ENCODE measurements around the gene PLEKHG3.

GRCh38 chr14:64717870-64718269 is 13.6 kb downstream of the PLEKHG3 start:
- TF ChIP-seq, protein P1, sequence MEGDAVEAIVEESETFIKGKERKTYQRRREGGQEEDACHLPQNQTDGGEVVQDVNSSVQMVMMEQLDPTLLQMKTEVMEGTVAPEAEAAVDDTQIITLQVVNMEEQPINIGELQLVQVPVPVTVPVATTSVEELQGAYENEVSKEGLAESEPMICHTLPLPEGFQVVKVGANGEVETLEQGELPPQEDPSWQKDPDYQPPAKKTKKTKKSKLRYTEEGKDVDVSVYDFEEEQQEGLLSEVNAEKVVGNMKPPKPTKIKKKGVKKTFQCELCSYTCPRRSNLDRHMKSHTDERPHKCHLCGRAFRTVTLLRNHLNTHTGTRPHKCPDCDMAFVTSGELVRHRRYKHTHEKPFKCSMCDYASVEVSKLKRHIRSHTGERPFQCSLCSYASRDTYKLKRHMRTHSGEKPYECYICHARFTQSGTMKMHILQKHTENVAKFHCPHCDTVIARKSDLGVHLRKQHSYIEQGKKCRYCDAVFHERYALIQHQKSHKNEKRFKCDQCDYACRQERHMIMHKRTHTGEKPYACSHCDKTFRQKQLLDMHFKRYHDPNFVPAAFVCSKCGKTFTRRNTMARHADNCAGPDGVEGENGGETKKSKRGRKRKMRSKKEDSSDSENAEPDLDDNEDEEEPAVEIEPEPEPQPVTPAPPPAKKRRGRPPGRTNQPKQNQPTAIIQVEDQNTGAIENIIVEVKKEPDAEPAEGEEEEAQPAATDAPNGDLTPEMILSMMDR (IDR thresholded peaks at IDR 0.05; ENCODE audit: low read depth, low read length, missing input control): no peak
- no peak for TF ChIP-seq FOXA1 (IDR thresholded peaks at IDR 0.05)
- no peak for TF ChIP-seq REST (IDR thresholded peaks at IDR 0.05)
- TF ChIP-seq RAD21 (IDR thresholded peaks at IDR 0.05): no peak
- no peak for TF ChIP-seq TAF1 (conservative IDR thresholded peaks at IDR 0.05)

Data from liver (tissue), 3 donors.